ENCODE results near the gene DOCK3. TPM values are rescaled to one million over a fixed set of nuclear protein-coding genes. Genes with fewer than 3 reads are reported as not detected.
A peak's percentile ranks its signal among the peaks of the same experiment; 100 is the strongest.
"Not testable (repeated sequence)": the region's sequence is repeated elsewhere in the genome, so short reads cannot be mapped to it uniquely, and the experiment has no call there.

DOCK3 gene
- total RNA-seq, 1 experiment from 2014 or later, result 0.51 TPM

DNA sequence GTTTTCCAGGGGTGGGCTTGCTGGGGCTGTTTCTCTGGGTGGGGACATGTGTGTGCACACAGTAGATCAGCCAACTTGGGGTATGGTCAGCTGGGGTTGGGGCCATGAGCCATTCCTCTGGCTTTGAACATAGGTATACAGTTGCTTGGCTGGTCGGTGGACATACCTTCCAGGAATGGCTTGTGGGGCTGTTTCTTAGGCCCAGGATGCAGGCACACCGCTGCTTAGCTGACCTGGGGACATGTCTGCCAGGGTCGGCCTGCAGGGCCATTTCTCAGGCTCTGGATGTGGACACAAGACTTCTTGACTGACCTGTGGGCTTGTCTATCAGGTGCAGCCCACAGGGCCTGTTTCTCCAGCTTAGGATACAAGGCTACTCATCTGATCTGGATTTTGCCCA is 130.6 kb downstream of the DOCK3 start:
- no peak for DNase-seq (ENCODE audit: low read depth)

DNA sequence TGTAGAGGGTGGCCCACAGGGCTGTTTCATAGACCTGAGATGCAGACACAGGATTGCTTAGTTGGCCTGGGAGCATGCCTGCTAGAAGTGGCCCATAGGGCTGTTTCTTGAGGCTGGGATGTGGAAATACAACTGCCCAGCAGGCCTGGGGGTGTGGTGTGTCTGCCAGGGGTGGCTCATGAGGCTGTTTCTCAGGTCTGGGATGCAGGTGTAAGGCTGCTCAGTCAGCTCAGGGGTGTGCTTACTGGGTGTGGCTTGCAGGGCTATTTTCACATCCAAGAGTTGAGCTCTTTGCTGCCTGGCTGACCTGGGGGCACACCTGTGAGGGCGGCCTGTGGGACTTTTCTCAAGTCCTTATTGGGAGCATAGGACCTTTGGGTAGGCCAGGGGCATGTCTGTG is 131.3 kb downstream of the DOCK3 start:
- no peak for DNase-seq (ENCODE audit: low read depth)

DNA sequence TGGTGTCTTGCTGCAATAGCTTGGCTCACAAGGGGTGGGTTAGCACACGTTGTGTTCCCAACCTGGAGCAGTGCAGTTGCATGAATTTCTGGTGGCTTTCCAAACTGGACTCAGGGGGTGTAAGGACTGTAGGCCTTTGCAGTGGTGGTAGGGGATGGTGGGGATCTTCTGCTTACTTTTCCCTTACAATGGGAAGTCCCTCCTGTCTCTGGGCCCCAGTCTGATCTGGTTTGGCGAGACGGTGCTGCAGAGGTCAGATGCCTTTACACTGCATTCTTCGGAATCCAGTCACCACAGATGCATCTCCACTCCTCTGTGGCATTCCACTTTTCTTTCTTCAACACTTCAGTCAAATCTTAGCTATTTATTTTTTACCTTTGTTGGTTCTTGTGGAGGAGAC is 132.1 kb downstream of the DOCK3 start:
- peak; percentile 16 for DNase-seq (ENCODE audit: low read depth)

DNA sequence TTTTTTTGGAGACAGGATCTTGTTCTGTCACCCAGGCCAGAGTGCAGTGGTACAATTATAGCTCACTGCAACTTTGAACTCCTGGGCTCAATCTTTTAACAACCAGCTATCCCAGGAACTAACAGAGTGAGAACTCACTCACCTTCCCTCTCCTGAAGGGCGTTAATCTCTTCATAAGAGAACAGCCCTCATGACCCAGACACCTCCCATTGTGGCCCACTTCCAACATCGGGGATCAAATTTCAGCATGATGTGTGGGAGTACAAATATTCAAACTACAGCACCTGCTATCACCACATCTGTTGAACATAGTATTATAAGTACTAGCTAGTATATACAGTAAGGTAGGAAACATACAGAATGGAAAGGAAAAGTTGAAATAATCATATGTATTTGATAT is 132.5 kb downstream of the DOCK3 start:
- peak; percentile 38 for DNase-seq (ENCODE audit: low read depth)

DNA sequence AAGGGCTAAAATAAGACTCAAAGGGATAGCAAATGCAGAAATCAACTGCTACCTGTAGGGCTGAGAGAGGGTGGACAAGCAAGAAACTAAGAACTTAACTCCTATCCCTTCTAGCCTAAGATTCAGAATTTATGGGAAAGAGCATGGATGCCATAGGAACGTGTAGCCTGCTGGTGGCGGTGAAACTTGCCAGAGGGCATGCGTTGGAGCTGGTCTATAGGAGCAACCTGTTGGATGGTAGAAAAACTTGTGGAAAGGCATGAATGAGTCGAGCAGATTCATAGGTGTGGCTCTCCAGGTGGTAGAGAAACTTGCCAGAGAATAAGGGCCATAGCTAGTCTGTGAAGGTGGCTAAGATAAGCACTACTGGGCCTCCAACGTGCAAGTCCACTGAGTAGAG is 137.2 kb downstream of the DOCK3 start:
- DNase-seq (ENCODE audit: low read depth), result no peak

- DNase-seq (ENCODE audit: low read depth), result no peak
These were observed 141.1 kb downstream of the DOCK3 start for GRCh38 chr3:50815844-50816243.

GRCh38 chr3:50816894-50817293 is 142.2 kb downstream of the DOCK3 start:
- DNase-seq (ENCODE audit: low read depth), result no peak

GRCh38 chr3:50817756-50818529 is 143.2 kb downstream of the DOCK3 start:
- DNase-seq (ENCODE audit: low read depth), result no peak

DNA sequence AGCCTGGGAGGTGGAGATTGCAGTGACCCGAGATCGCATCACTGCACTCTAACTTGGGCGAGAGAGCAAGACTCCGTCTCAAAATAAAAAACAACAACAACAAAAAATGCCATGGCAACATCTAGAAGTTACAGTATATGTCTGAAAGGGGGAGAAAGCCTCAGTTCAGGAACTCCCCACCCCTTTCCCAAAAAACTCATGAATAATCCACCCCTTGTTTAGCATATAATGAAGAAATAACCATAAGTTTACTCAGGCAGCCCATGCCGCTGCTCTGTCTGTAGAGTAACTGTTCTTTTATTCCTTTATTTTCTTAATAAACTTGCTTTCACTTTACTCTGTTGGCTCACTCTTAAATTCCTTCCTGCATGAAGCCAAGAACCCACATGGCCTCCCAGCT is 145.2 kb downstream of the DOCK3 start:
- DNase-seq (ENCODE audit: low read depth), result no peak

DNA sequence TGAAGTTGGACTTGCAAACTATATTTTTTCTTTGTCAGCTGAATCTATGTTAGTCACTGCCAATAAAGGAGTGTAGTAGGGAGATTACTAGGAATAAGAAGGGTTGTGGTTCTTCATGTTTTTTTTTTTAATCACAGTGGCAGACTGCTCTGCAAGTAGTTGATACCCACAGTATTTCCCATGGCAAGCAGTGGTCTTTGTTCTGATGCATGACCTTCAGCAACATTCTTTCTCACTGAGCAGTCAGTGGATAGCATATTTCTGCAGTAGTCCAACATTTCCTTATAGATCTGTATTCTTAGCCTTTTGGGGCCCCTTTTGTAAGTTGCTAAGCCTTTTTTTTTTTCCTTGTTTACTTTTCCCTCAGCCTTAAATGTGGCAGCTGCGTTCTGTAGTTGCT is 151.1 kb downstream of the DOCK3 start:
- DNase-seq (ENCODE audit: low read depth), result no peak

- no peak for DNase-seq (ENCODE audit: low read depth)
These were observed 155.7 kb downstream of the DOCK3 start for GRCh38 chr3:50830451-50830850.

GRCh38 chr3:50831009-50831408 is 156.3 kb downstream of the DOCK3 start:
- not testable (repeated sequence) for DNase-seq (ENCODE audit: low read depth)

GRCh38 chr3:50840983-50841489 is 166.3 kb downstream of the DOCK3 start:
- DNase-seq (ENCODE audit: low read depth), result no peak

DNA sequence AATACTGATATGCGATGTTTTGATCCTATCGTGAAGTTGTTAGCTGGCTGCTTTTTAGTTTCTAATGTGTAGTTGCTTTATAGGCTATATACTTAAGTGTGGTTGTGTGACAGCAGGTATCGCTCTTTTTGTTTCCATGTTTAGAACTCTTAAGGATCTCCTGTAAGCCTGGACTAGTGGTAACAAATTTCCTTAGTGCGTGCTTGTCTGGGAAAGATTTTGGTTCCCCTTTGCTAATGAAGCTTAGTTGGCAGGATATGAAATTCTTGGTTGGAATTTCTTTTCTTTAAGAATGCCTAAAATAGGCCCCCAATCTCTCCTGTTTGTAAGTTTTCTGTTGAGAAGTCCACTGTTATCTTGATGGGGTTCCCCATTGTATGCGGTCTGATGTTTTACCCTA is 173.6 kb downstream of the DOCK3 start:
- no peak for DNase-seq (ENCODE audit: low read depth)

- DNase-seq (ENCODE audit: low read depth), result no peak
These were observed 176.1 kb downstream of the DOCK3 start for GRCh38 chr3:50850639-50851511.

GRCh38 chr3:50853936-50854335 is 179.2 kb downstream of the DOCK3 start:
- no peak for DNase-seq (ENCODE audit: low read depth)

GRCh38 chr3:50862221-50862620 is 187.5 kb downstream of the DOCK3 start:
- peak; percentile 2 for DNase-seq (ENCODE audit: low read depth)

GRCh38 chr3:50873376-50874157 is 198.8 kb downstream of the DOCK3 start:
- no peak for DNase-seq (ENCODE audit: low read depth)

- DNase-seq (ENCODE audit: low read depth), result not testable (repeated sequence)
These were observed 200.1 kb downstream of the DOCK3 start for GRCh38 chr3:50874876-50875275.

DNA sequence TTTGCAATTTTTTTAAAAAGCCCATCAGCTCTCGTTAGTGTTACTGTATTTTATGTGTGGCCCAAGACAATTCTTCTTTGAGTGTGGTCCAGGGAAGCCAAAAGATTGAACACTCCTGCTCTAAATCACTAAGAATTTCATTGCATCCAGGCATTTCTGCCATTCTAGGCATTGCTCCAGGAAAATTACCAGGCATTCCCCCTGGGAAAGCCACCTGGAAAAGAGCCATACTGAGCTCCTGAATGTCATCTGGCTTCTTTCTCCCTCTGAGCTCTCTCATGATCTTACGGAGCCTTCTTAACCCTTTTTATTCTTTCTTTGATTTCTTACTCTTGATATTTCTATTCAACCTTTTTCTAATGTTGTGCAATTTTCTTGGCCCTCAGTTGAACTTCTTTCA is 202.2 kb downstream of the DOCK3 start:
- DNase-seq (ENCODE audit: low read depth), result no peak

- not testable (repeated sequence) for DNase-seq (ENCODE audit: low read depth)
These were observed 208.0 kb downstream of the DOCK3 start for GRCh38 chr3:50882733-50883132.

- DNase-seq (ENCODE audit: low read depth), result no peak
These were observed 209.0 kb downstream of the DOCK3 start for GRCh38 chr3:50883755-50884154.
